Ovary (tissue), 9 donors: ENCODE data around the gene PURA. TPM values are rescaled to one million over a fixed set of nuclear protein-coding genes. Genes with fewer than 3 reads are reported as not detected.

Experiments used
- DNase-seq, 5 donors: peaks; one replicate each; pipeline ENCODE4 v3.0.0-alpha.2; 2019 to 2020
- H3K27ac ChIP-seq, 2 donors: fragments of 200-600 bp; one replicate each; pipeline versions ENCODE4 v1.5.1 to v1.8.0; 2019 to 2022
- H3K27me3 ChIP-seq: fragments of 200-600 bp; one replicate; pipeline ENCODE4 v1.8.0; 2022
- H3K36me3 ChIP-seq: fragments of 200-600 bp; sonication (generic); one replicate; pipeline ENCODE4 v1.5.1; 2019
- H3K4me1 ChIP-seq: one replicate; pipeline ENCODE4 v1.8.1; 2013; ENCODE audit warnings: mild to moderate bottlenecking, moderate library complexity; ENCODE audit not compliant: insufficient read depth
- H3K4me3 ChIP-seq: fragments of 200-600 bp; sonication (generic); one replicate; pipeline ENCODE4 v1.5.1; 2017
- H3K9me3 ChIP-seq, 2 donors: fragments of 200-600 bp in 1 of 2; sonication (generic) in 1 of 2; one replicate each; pipeline versions ENCODE4 v1.5.1 to v1.8.1; 2013 to 2019; ENCODE audit warnings: mild to moderate bottlenecking in 1 of 2, moderate library complexity in 1 of 2
- EP300 ChIP-seq: sonication (generic); formaldehyde crosslinking; IDR thresholded peaks from one replicate; pipeline ENCODE4 v1.6.1; 2017; ENCODE audit warnings: antibody characterized with exemption
- POLR2A ChIP-seq: fragments of 450-650 bp; IDR thresholded peaks from one replicate; pipeline ENCODE4 v1.6.1; 2017; ENCODE audit warnings: antibody characterized with exemption, mild to moderate bottlenecking, moderate library complexity
- WGBS, 3 donors: extraction: QIAGEN DNeasy Blood & Tissue Kit in 1 of 3; methylation state at CpG; one replicate each; pipeline versions ENCODE4 v1.1.5 to v1.1.7; 2013 to 2017; 5-methylcytosine and 5-hydroxymethylcytosine counted together
- intact Hi-C, 4 donors: fragments of 100-400 bp; cut with DNase I; formaldehyde crosslinking; loops; one replicate each; pipeline versions ENCODE4 v1.11.0 to v1.15.1; 2022 to 2023
- polyA plus RNA-seq, 2 donors: library from polyadenylated mRNA; stranded (reverse); fragments of 200-250 nt in 1 of 2; fragments of 350-450 nt in 1 of 2; fragmentation: Illumina TruSeq in 1 of 2; extraction: RNeasy Lipid Tissue Mini Kit (QIAGEN cat#74804) in 1 of 2; gene quantifications; one replicate each; pipeline ENCODE4 v1.2.3, GENCODE V29; 2013 to 2014
- total RNA-seq, 7 donors: library from RNA; depleted of rRNA in 2 of 7; stranded (reverse); fragments of >200 nt in 2 of 7; fragmentation: NEBNext Ultra II Directional in 3 of 7; extraction: Animal tissue kit (Norgen Biotek cat#: 25700) in 3 of 7; gene quantifications; one replicate each; pipeline versions ENCODE4 v1.1.0 to v1.2.4, GENCODE V29; 2016 to 2023
- TF ChIP-seq, protein P1 (sequence below), 3 donors: fragments of 450-650 bp in 2 of 3; fragments of 200-600 bp in 1 of 3; IDR thresholded peaks; one replicate each; pipeline versions ENCODE4 v1.5.1 to v1.8.0; 2016 to 2022; ENCODE audit warnings: antibody characterized with exemption in 3 of 3, mild to moderate bottlenecking in 1 of 3
- donor health status: DM: no; HTN: no; CAD: no; lungs with moderate emphysema.
- donor health status: DM: no; HTN: no; CAD: no.
- donor health status: Bipolar disorder and iron deficiency.
- donor health status: DM: yes; HTN: yes; CAD: no.
- donor health status: DM: no; HTN: no; CAD: no.
- donor health status: DM: yes; HTN: yes; CAD: no.

PURA gene
- total and polyA plus RNA-seq, 9 donors = 6.3 to 35.5 (median 26.1) TPM

DNA sequence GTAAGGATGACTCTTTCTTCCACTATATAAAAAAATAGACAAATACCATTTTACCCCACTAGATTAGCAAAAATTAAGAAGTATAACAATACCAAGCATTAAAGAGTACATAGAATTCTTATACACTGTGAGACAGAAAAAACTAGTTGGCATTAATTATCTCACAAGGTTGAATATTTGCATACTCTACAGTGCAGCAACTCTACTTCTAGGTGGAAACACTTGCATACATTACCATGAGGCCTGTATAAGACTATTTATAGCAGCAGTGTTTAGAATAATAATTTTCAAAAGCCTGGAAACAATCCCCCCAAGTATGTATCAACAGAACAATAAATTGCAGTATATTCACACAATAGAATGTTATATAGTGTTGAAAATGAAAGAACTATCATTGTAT is 19.0 kb upstream of the PURA start:
- DNase-seq = no peak
- no peak overlapping the region for H3K4me3 ChIP-seq
- no peaks in the 10 kb centered on the region for H3K36me3 ChIP-seq
- intact Hi-C loops = no loop called here
- H3K27ac ChIP-seq = no peak overlapping the region
- H3K4me1 ChIP-seq = no peaks in the 10 kb centered on the region
- H3K9me3 ChIP-seq = no peaks in the 10 kb centered on the region
- no peaks in the 10 kb centered on the region for H3K27me3 ChIP-seq
- TF ChIP-seq EP300 = no peak
- TF ChIP-seq, protein P1, sequence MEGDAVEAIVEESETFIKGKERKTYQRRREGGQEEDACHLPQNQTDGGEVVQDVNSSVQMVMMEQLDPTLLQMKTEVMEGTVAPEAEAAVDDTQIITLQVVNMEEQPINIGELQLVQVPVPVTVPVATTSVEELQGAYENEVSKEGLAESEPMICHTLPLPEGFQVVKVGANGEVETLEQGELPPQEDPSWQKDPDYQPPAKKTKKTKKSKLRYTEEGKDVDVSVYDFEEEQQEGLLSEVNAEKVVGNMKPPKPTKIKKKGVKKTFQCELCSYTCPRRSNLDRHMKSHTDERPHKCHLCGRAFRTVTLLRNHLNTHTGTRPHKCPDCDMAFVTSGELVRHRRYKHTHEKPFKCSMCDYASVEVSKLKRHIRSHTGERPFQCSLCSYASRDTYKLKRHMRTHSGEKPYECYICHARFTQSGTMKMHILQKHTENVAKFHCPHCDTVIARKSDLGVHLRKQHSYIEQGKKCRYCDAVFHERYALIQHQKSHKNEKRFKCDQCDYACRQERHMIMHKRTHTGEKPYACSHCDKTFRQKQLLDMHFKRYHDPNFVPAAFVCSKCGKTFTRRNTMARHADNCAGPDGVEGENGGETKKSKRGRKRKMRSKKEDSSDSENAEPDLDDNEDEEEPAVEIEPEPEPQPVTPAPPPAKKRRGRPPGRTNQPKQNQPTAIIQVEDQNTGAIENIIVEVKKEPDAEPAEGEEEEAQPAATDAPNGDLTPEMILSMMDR (IDR thresholded peaks at IDR 0.05) = no peak
- no peak for TF ChIP-seq POLR2A

DNA sequence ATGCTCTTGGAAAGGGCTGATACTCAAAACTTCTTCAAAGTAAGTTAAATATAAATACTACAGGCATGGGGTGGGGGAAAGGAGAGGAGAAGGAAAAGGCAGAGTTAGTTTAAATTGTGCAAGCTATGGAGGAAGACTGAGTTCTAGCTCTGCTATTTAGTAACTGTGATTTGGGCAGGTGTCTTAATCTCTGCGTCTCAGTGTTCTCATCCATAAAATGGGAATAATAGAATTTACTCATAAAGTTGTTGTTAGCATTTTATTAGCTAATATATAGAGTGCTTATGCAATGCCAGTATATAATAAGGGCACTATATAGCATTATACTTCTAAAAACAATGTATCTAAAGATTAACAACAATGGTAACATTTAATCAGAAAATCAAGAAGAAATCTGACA is 12.7 kb upstream of the PURA start:
- no peak for TF ChIP-seq EP300
- H3K27me3 ChIP-seq = no peaks in the 10 kb centered on the region
- intact Hi-C loops = no loop called here
- no peak overlapping the region for H3K27ac ChIP-seq
- H3K36me3 ChIP-seq = no peaks in the 10 kb centered on the region
- H3K4me1 ChIP-seq = no peaks in the 10 kb centered on the region
- no peak overlapping the region for H3K4me3 ChIP-seq
- H3K9me3 ChIP-seq = no peaks in the 10 kb centered on the region
- WGBS, 3 donors = 83 to 93% (median 88%) methylated on average over 1 of the region's 1 CpG
- DNase-seq = no peak

DNA sequence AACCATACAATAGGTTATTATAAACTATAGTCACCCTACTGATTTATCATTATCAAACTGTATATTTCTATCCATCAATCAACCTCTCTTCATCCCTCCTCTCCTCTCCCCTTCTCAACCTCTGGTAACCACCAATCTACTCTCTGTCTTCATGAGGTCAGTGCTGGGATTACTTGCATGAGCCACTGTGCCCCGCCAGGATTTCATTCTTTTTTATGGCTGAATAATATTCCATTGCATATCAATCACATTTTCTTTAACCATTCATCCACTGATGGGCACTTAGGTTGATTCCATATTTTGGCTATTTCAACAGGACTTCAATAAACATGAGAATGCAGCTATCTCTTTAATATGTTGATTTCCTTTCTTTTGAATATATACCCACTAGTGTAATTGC is 10.8 kb upstream of the PURA start:
- TF ChIP-seq POLR2A (no peak), EP300 (no peak)
- TF ChIP-seq, protein P1 (IDR thresholded peaks at IDR 0.05) = no peak
- no peak for DNase-seq
- Histone ChIP-seq H3K27me3 (no peaks in the 10 kb centered on the region), H3K27ac (no peak overlapping the region), H3K9me3 (no peaks in the 10 kb centered on the region), H3K4me3 (no peak overlapping the region), H3K36me3 (no peaks in the 10 kb centered on the region), H3K4me1 (no peaks in the 10 kb centered on the region)
- WGBS, 3 donors = 63 to 80% (median 67%) methylated on average over 1 of the region's 1 CpG
- intact Hi-C loops = no loop called here

DNA sequence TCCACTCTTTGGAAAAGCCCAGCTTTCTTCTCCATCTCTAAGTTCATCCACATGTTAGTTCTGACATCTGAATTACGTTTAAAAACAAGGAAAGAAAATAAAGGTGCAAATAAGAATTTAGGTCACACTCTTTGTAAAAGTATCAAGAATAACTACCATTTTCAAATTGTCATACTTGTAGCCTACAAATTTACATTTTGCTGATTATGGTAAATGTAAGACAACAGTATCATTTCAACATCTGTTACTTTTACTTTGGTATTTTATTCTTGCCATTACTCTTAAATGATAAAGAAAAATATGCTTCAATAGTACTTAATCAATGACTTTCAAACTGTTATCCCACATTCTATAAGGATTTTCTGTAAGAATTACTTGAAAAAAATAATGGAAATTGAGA is 9.8 kb upstream of the PURA start:
- Histone ChIP-seq H3K4me3 (no peak overlapping the region), H3K4me1 (no peaks in the 10 kb centered on the region), H3K36me3 (no peaks in the 10 kb centered on the region), H3K9me3 (no peaks in the 10 kb centered on the region), H3K27ac (no peak overlapping the region), H3K27me3 (no peaks in the 10 kb centered on the region)
- no peak for TF ChIP-seq POLR2A
- TF ChIP-seq, protein P1 (IDR thresholded peaks at IDR 0.05) = no peak
- DNase-seq = no peak
- intact Hi-C loops = no loop called here
- 53 to 64% (median 61%) methylated on average over 1 of the region's 1 CpG for WGBS, 3 donors

DNA sequence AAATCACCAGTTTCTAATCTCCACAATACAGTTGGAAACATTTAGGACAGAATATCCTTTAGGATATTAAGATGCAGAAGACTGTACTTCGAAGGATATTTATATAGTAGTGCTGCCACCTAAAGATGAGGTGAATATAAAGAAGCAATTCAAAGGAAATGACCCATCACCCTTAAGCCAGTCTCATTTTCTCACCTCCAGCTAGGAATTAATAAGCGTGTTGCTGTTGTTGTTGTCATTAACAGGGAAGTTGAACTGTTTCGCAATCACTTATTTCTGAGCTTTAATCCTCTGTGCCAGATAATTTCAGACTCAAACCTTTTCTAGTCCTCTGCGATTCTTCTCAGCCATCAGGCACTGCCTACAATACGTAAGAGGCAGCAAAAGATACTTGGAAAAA is 7.8 kb upstream of the PURA start:
- H3K36me3 ChIP-seq = no peaks in the 10 kb centered on the region
- H3K9me3 ChIP-seq = no peaks in the 10 kb centered on the region
- no peaks in the 10 kb centered on the region for H3K27me3 ChIP-seq
- intact Hi-C loops = no loop called here
- DNase-seq = no peak
- WGBS, 3 donors = 33 to 56% (median 42%) methylated on average over 5 of the region's 5 CpGs
- no peak overlapping the region for H3K4me3 ChIP-seq
- TF ChIP-seq EP300 (no peak), POLR2A (no peak)
- TF ChIP-seq, protein P1 (IDR thresholded peaks at IDR 0.05) = no peak
- H3K27ac ChIP-seq = peak overlapping the region in 1 of 2 donors; percentile 96
- peaks cover 2% of the 10 kb centered on the region for H3K4me1 ChIP-seq
